T-helper 1 cell treated with Interleukin-12 subunit alpha and Interleukin-12 subunit beta and Interleukin-4 antibody, amounts not matched to agents 30 μg/mL and 1 μg/mL, for 36 hours (primary cell): ENCODE results near the gene SLC7A6OS.
A peak's percentile ranks its signal among the peaks of the same experiment; 100 is the strongest.

Experiments used
- H3K27ac Mint-ChIP-seq: one replicate; pipeline ENCODE4 v1.8.0; 2021; ENCODE audit warnings: mild to moderate bottlenecking, mixed read lengths
- H3K27me3 Mint-ChIP-seq: one replicate; pipeline ENCODE4 v1.8.0; 2021; ENCODE audit warnings: low read depth, mixed read lengths
- H3K36me3 Mint-ChIP-seq: one replicate; pipeline ENCODE4 v1.8.0; 2021; ENCODE audit warnings: low read depth, mixed read lengths
- H3K4me1 Mint-ChIP-seq: one replicate; pipeline ENCODE4 v1.8.0; 2021; ENCODE audit warnings: low read depth, mixed read lengths
- H3K4me3 Mint-ChIP-seq: one replicate; pipeline ENCODE4 v1.8.0; 2021; ENCODE audit warnings: mild to moderate bottlenecking, moderate library complexity, mixed read lengths
- H3K9me3 Mint-ChIP-seq: one replicate; pipeline ENCODE4 v1.8.0; 2021; ENCODE audit warnings: mixed read lengths

SLC7A6OS gene

GRCh38 chr16:68349838-68350410 lies 39.2 kb upstream of the SLC7A6OS start:
- Mint-ChIP-seq H3K9me3 (no peaks in the 10 kb centered on the region), H3K4me1 (peaks cover 14% of the 10 kb centered on the region), H3K4me3 (no peak overlapping the region), H3K27ac (no peak overlapping the region), H3K36me3 (peaks cover 60% of the 10 kb centered on the region), H3K27me3 (no peaks in the 10 kb centered on the region)

- Mint-ChIP-seq H3K4me1 (peaks cover 12% of the 10 kb centered on the region), H3K27me3 (no peaks in the 10 kb centered on the region), H3K27ac (no peak overlapping the region), H3K9me3 (no peaks in the 10 kb centered on the region), H3K36me3 (peaks cover 59% of the 10 kb centered on the region), H3K4me3 (no peak overlapping the region)
These were observed 38.1 kb upstream of the SLC7A6OS start for GRCh38 chr16:68348639-68349445.

GRCh38 chr16:68347605-68348004 lies 36.9 kb upstream of the SLC7A6OS start:
- H3K36me3 Mint-ChIP-seq = peaks cover 57% of the 10 kb centered on the region
- no peaks in the 10 kb centered on the region for H3K27me3 Mint-ChIP-seq
- H3K4me3 Mint-ChIP-seq = no peak overlapping the region
- H3K4me1 Mint-ChIP-seq = peaks cover 12% of the 10 kb centered on the region
- H3K9me3 Mint-ChIP-seq = no peaks in the 10 kb centered on the region
- H3K27ac Mint-ChIP-seq = no peak overlapping the region

GRCh38 chr16:68346892-68347480 lies 36.2 kb upstream of the SLC7A6OS start:
- Mint-ChIP-seq H3K4me1 (peaks cover 12% of the 10 kb centered on the region), H3K27ac (peak overlapping the region; percentile 65), H3K36me3 (peaks cover 61% of the 10 kb centered on the region), H3K9me3 (no peaks in the 10 kb centered on the region), H3K27me3 (no peaks in the 10 kb centered on the region), H3K4me3 (no peak overlapping the region)

- H3K27me3 Mint-ChIP-seq = no peaks in the 10 kb centered on the region
- H3K9me3 Mint-ChIP-seq = no peaks in the 10 kb centered on the region
- H3K36me3 Mint-ChIP-seq = peaks cover 60% of the 10 kb centered on the region
- H3K4me3 Mint-ChIP-seq = no peak overlapping the region
- H3K27ac Mint-ChIP-seq = no peak overlapping the region
- peaks cover 12% of the 10 kb centered on the region for H3K4me1 Mint-ChIP-seq
These were observed 35.4 kb upstream of the SLC7A6OS start for GRCh38 chr16:68345958-68346635.

GRCh38 chr16:68345351-68345810 lies 34.6 kb upstream of the SLC7A6OS start:
- Mint-ChIP-seq H3K4me1 (peaks cover 16% of the 10 kb centered on the region), H3K9me3 (no peaks in the 10 kb centered on the region), H3K36me3 (peaks cover 63% of the 10 kb centered on the region), H3K27me3 (no peaks in the 10 kb centered on the region), H3K27ac (no peak overlapping the region), H3K4me3 (no peak overlapping the region)

- Mint-ChIP-seq H3K36me3 (peaks cover 68% of the 10 kb centered on the region), H3K4me3 (no peak overlapping the region), H3K27me3 (no peaks in the 10 kb centered on the region), H3K27ac (no peak overlapping the region), H3K9me3 (no peaks in the 10 kb centered on the region), H3K4me1 (peaks cover 14% of the 10 kb centered on the region)
These were observed 33.5 kb upstream of the SLC7A6OS start for GRCh38 chr16:68344252-68344651.

- Mint-ChIP-seq H3K4me1 (peaks cover 13% of the 10 kb centered on the region), H3K27ac (no peak overlapping the region), H3K4me3 (no peak overlapping the region)
These were observed 32.4 kb upstream of the SLC7A6OS start for GRCh38 chr16:68343137-68343536.

GRCh38 chr16:68342620-68343019 lies 31.9 kb upstream of the SLC7A6OS start:
- Mint-ChIP-seq H3K4me1 (peaks cover 9% of the 10 kb centered on the region), H3K9me3 (no peaks in the 10 kb centered on the region), H3K4me3 (no peak overlapping the region), H3K36me3 (peaks cover 65% of the 10 kb centered on the region), H3K27ac (no peak overlapping the region), H3K27me3 (no peaks in the 10 kb centered on the region)

More at GRCh38 chr16:68343137-68343536, 32.4 kb upstream of the SLC7A6OS start:
- H3K9me3 Mint-ChIP-seq = no peaks in the 10 kb centered on the region
- no peaks in the 10 kb centered on the region for H3K27me3 Mint-ChIP-seq
- H3K36me3 Mint-ChIP-seq = peaks cover 65% of the 10 kb centered on the region

- Mint-ChIP-seq H3K9me3 (no peaks in the 10 kb centered on the region), H3K4me1 (peaks cover 7% of the 10 kb centered on the region), H3K27ac (no peak overlapping the region), H3K27me3 (no peaks in the 10 kb centered on the region), H3K36me3 (peaks cover 59% of the 10 kb centered on the region), H3K4me3 (no peak overlapping the region)
These were observed 28.5 kb upstream of the SLC7A6OS start for GRCh38 chr16:68339214-68339613.

- Mint-ChIP-seq H3K4me1 (peaks cover 9% of the 10 kb centered on the region), H3K4me3 (no peak overlapping the region), H3K36me3 (peaks cover 56% of the 10 kb centered on the region), H3K9me3 (no peaks in the 10 kb centered on the region), H3K27me3 (no peaks in the 10 kb centered on the region), H3K27ac (no peak overlapping the region)
These were observed 27.8 kb upstream of the SLC7A6OS start for GRCh38 chr16:68338326-68339119.

GRCh38 chr16:68335175-68335574 lies 24.4 kb upstream of the SLC7A6OS start:
- Mint-ChIP-seq H3K27ac (no peak overlapping the region), H3K9me3 (no peaks in the 10 kb centered on the region), H3K4me1 (peaks cover 16% of the 10 kb centered on the region), H3K4me3 (no peak overlapping the region), H3K36me3 (peaks cover 48% of the 10 kb centered on the region), H3K27me3 (no peaks in the 10 kb centered on the region)

GRCh38 chr16:68332411-68333121 lies 21.8 kb upstream of the SLC7A6OS start:
- H3K9me3 Mint-ChIP-seq = no peaks in the 10 kb centered on the region
- H3K4me3 Mint-ChIP-seq = peak overlapping the region; percentile 49
- H3K27ac Mint-ChIP-seq = peak overlapping the region; percentile 73
- H3K27me3 Mint-ChIP-seq = no peaks in the 10 kb centered on the region
- peaks cover 25% of the 10 kb centered on the region for H3K4me1 Mint-ChIP-seq
- H3K36me3 Mint-ChIP-seq = peaks cover 36% of the 10 kb centered on the region
